A549 treated with AZD9567 at 1 μM for 4 hours (cell line): ENCODE results near the gene KRTAP12-1. TPM values are rescaled to one million over a fixed set of nuclear protein-coding genes. Genes with fewer than 3 reads are reported as not detected.

Experiments
- total RNA-seq: library from RNA; stranded (reverse); fragments of 200-300 nt; extraction: Qiagen RNA extraction; gene quantifications from 5 replicates; pipeline ENCODE4 v1.2.3, GENCODE V29; 2022; ENCODE audit not compliant: insufficient read depth

The KRTAP12-1 gene, protein sequence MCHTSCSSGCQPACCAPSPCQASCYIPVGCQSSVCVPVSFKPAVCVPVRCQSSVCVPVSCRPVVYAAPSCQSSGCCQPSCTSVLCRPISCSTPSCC
- not detected in 5 replicates for total RNA-seq

GRCh38 chr21:44681861-44682579 is at the start of gene KRTAP12-1:
KRTAP12-1 (minus strand) TSS chr21:44682163; CDS start chr21:44682123, 40 bp downstream.

DNA sequence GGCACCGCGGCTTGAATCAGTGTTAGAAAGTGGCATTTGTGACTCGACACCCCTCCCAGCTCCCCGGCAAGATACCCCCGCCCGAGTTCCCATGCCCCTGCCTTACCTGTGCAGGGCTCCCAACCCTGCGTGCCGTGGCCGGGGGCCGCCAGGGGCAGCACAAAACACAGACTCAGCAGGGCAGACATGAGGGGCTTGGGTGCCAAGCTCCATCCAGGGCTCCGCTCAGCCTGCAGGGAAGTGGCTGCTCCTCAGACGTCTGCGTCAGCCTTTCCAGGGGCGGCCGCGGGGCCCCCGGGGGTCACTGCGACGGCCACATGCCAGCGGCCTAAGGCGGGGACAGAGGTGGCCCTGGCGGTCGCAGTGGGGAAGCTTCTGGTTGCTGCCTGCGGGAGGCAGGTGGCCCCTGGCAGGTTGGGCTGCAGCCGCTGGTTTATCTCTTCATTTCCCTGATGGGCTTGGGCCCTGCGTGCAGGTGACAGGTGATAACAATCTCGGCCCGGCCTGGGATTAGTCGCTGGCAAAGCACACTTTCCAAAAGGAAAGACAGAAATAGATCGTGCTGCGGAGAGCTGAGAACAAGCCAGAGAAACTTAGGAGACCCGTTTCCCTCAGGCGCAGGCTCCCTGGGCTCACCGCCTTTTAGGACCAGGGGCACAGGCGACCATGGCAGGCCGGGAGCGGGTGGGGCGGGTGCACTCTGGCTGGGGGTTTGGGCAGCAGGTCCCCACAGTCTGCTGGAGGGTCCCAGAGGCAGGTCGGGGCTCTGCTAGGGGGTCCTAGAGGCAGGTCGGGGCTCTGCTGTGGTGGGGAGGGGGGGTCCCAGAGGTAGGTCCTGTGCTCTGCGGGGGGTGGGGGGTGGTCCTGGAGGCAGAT is 29.6 kb upstream of the KRTAP12-1 start, which contains the start of gene TSPEAR:
Gene TSPEAR (minus strand): TSS at position 246 of the 876 bp plus-strand sequence. CDS start 58 bp downstream, at position 188.

GRCh38 chr21:44697172-44697810 is 15.3 kb upstream of the KRTAP12-1 start, which contains the start of gene KRTAP10-12:
KRTAP10-12 (plus strand) TSS chr21:44697172; CDS start chr21:44697202, 30 bp downstream.

GRCh38 chr21:44666401-44667320 is 15.3 kb downstream of the KRTAP12-1 start, which contains the start of gene KRTAP12-2:
KRTAP12-2 (minus strand) TSS chr21:44666927; CDS start chr21:44666886, 41 bp downstream.

DNA sequence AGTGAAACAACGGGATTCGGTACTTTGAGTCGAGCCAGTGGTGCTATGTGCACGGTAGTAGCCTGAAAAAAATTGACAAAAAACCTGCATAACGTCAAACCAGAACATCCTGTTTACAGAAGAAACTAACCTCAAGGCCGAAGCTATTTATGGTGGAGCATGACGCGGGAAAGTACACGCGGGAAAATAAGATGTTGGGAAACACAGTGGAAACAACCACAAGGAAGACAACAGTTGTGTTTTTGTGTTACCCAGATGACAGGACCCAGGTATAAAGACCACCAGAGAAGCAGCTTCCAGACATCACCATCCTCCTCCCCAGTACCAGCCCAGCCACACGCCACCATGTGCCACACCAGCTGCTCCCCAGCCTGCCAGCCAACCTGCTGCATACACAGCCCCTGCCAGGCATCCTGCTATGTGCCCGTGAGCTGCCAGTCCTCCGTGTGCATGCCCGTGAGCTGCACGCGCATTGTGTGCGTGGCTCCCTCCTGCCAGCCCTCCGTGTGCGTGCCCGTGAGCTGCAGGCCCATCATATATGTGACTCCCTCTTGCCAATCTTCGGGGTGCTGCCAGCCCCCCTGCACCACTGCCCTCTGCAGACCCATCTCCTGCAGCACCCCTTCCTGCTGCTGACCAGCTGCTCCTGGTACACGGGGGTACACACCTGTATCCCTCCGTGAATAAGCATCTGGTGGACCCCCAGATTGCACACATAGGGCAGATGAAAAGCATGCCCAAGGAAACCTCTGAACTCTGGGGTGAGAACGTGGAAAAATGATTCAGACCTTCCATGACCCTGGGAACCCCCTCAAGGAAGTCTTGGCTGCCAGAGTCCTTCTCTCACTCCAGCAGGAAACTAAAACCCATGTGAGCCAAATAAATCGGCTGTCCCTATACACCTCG is 24.1 kb downstream of the KRTAP12-1 start, which contains the start of gene KRTAP12-3:
Gene KRTAP12-3 (plus strand): TSS at position 298 of the 906 bp plus-strand sequence. CDS start 48 bp downstream, at position 346.

DNA sequence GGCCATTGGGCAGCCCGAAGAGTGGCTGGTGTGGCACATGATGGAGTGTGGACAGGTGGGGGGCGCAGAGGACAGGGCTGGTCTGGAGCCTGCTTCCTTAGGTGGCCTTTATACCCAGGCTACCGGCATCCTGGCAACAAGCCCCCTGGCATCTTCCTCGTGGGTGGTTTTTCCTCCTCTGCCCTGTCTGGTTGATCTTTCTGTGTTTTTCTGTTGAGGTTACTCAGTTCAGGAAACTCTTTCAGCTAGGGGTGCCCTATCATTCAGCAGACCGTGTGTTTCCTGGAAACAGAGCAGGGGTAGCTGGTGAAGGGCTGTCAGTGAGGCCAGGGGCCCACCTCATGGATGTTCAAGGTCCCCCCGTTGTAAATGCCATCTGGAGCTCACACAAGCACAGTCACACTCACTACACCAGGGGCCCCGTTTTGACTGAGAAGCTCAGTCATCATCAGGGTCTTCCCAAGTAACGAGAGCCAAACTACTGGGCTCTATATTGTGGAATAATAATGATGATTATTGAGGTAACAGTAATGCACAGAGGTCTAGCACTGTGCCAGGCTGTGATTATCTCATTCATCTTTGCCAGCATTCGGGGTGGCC is 27.3 kb downstream of the KRTAP12-1 start, which contains the start of gene KRTAP12-4:
Gene KRTAP12-4 (minus strand): TSS at position 84 of the 600 bp plus-strand sequence. CDS start 45 bp downstream, at position 39.

GRCh38 chr21:44646366-44647221 is 35.4 kb downstream of the KRTAP12-1 start, which contains the start of gene KRTAP10-11:
KRTAP10-11 (plus strand) TSS chr21:44646414; CDS start chr21:44646459, 45 bp downstream.

DNA sequence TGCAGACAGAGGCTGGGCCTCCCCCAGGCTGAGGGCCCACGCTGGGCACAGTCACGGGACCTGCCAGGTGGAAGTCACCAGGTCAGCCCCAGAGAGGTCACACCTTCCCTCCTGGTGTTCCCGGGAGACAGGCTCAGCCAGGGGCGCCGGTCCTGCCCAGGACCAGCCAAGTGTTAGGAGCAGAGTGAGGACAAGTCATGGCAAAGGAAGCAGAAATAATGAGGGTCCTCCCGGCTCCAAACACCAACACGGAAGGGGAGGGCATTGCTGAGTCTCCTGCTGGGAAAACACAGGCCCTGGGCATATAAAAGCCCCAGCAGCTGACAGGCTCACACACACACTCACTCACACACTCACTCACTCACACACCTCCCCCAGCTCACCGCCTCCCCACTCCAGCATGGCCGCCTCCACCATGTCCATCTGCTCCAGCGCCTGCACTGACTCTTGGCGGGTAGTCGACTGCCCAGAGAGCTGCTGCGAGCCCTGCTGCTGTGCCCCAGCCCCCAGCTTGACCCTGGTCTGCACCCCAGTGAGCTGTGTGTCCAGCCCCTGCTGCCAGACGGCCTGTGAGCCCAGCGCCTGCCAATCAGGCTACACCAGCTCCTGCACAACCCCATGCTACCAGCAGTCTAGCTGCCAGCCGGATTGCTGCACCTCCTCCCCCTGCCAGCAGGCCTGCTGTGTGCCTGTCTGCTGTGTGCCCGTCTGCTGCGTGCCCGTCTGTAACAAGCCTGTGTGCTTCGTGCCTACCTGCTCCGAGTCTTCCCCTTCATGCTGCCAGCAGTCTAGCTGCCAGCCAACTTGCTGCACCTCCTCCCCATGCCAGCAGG is 44.7 kb downstream of the KRTAP12-1 start, which contains the start of gene KRTAP10-10:
Gene KRTAP10-10 (plus strand): TSS at position 339 of the 833 bp plus-strand sequence. CDS start 62 bp downstream, at position 401.

Other genes with a start within 250 kb of the KRTAP12-1 start
- 1.6 to 2.8 TPM (median 2.4 TPM) in 5 replicates for gene LRRC3, start 226.7 kb downstream of the KRTAP12-1 start, total RNA-seq
- not detected in 5 replicates for gene KRTAP10-1, start 142.0 kb downstream of the KRTAP12-1 start, total RNA-seq
- gene KRTAP10-2, start 130.7 kb downstream of the KRTAP12-1 start, total RNA-seq: not detected in 5 replicates
- not detected in 5 replicates for gene KRTAP10-3, start 123.4 kb downstream of the KRTAP12-1 start, total RNA-seq
- not detected in 5 replicates for gene KRTAP10-4, start 108.4 kb downstream of the KRTAP12-1 start, total RNA-seq
- not detected in 5 replicates for gene KRTAP10-5, start 101.6 kb downstream of the KRTAP12-1 start, total RNA-seq
- gene KRTAP10-6, start 89.7 kb downstream of the KRTAP12-1 start, total RNA-seq: not detected in 5 replicates
- gene KRTAP10-7, start 81.6 kb downstream of the KRTAP12-1 start, total RNA-seq: not detected in 5 replicates
- not detected in 5 replicates for gene KRTAP10-8, start 70.1 kb downstream of the KRTAP12-1 start, total RNA-seq
- gene KRTAP10-9, start 55.1 kb downstream of the KRTAP12-1 start, total RNA-seq: not detected in 5 replicates
- not detected in 5 replicates for gene KRTAP10-10, start 44.8 kb downstream of the KRTAP12-1 start, total RNA-seq
- not detected in 5 replicates for gene KRTAP10-11, start 35.7 kb downstream of the KRTAP12-1 start, total RNA-seq
- gene KRTAP12-4, start 27.5 kb downstream of the KRTAP12-1 start, total RNA-seq: not detected in 5 replicates
- gene KRTAP12-3, start 24.2 kb downstream of the KRTAP12-1 start, total RNA-seq: not detected in 5 replicates
- not detected in 5 replicates for gene KRTAP12-2, start 15.2 kb downstream of the KRTAP12-1 start, total RNA-seq
- not detected in 5 replicates for gene KRTAP10-12, start 15.0 kb upstream of the KRTAP12-1 start, total RNA-seq
- gene TSPEAR, start 29.4 kb upstream of the KRTAP12-1 start, total RNA-seq: 0.02 TPM in 1 of 5 replicates, not detected in the others
- gene UBE2G2, start 119.7 kb upstream of the KRTAP12-1 start, total RNA-seq: 26.1 to 39.4 TPM (median 38.1 TPM) in 5 replicates
- 62.4 to 75.2 TPM (median 68.4 TPM) in 5 replicates for gene SUMO3, start 135.9 kb upstream of the KRTAP12-1 start, total RNA-seq
- 82.9 to 95.4 TPM (median 93.7 TPM) in 5 replicates for gene PTTG1IP, start 191.5 kb upstream of the KRTAP12-1 start, total RNA-seq
- gene ITGB2, start 238.7 kb upstream of the KRTAP12-1 start, total RNA-seq: 0.62 to 4.1 TPM (median 0.86 TPM) in 5 replicates